GM12878 (cell line): ENCODE data around the gene LPIN1. TPM values are rescaled to one million over a fixed set of nuclear protein-coding genes. Genes with fewer than 3 reads are reported as not detected.

Experiments used
- ATAC-seq: fragments of 200-7000 bp; cut with Tn5 transposase; 3 replicates; pipeline ENCODE4 v1.9.1; 2020; ENCODE audit warnings: mild to moderate bottlenecking, moderate library complexity
- BruUV-seq: library from RNA; stranded (reverse); fragments of 400-500 nt; replicated peaks from 2 replicates; lab custom pipeline; 2021; lab: Mats Ljungman, UMichigan
- CTCF ChIA-PET: fragments of 300-600 bp; sonication (Branson Sonifier 250); formaldehyde crosslinking; extraction: SDS; loops from one replicate; lab custom pipeline; 2021; ENCODE audit warnings: inconsistent platforms; lab: Yijun Ruan, JAX
- POLR2A ChIA-PET: fragments of 350-600 bp; formaldehyde crosslinking; extraction: SDS; loops from one replicate; lab custom pipeline; 2021; ENCODE audit warnings: inconsistent platforms; lab: Charles Lee
- RAD21 ChIA-PET: fragments of 300-600 bp; sonication (Branson Sonifier 250); formaldehyde crosslinking; loops from one replicate; lab custom pipeline; 2023; ENCODE audit warnings: antibody characterized with exemption; ENCODE audit not compliant: unreplicated experiment; lab: Charles Lee
- SMC1A ChIA-PET: fragments of 300-600 bp; sonication (Branson Sonifier 250); formaldehyde crosslinking; loops from one replicate; lab custom pipeline; 2023; ENCODE audit not compliant: unreplicated experiment, uncharacterized antibody; lab: Charles Lee
- DNase-seq: peaks from one replicate; pipeline ENCODE4 v3.0.0-alpha.2; 2011; ENCODE audit warnings: low read depth, low spot score
- FAIRE-seq: peaks from 3 replicates; lab custom pipeline; 2011; peaks lifted over from hg19 to GRCh38; lab: Jason Lieb, UNC
- H2AFZ ChIP-seq: 2 replicates; pipeline ENCODE4 v1.6.0; 2011; ENCODE audit warnings: low read depth, low read length, control low read depth; ENCODE audit not compliant: control insufficient read depth
- H3K27ac ChIP-seq: 2 replicates; pipeline ENCODE4 v1.5.1; 2011; ENCODE audit warnings: control low read depth; ENCODE audit not compliant: control insufficient read depth, insufficient read depth
- H3K27me3 ChIP-seq, 2 experiments: replicated peaks in 1 of 2; 2 replicates each; pipeline versions ENCODE4 v1.6.0 to v1.6.1; 2011; ENCODE audit warnings: low read length in 1 of 2; ENCODE audit not compliant: control insufficient read depth in 2 of 2, insufficient read depth in 2 of 2
- H3K36me3 ChIP-seq, 2 experiments: 2 replicates each; pipeline ENCODE4 v1.5.1; 2011; ENCODE audit warnings: low read length in 1 of 2; ENCODE audit not compliant: control insufficient read depth in 2 of 2, insufficient read depth in 2 of 2
- H3K4me1 ChIP-seq: 2 replicates; pipeline ENCODE4 v1.6.1; 2011; ENCODE audit warnings: mild to moderate bottlenecking, low read length, moderate library complexity, mixed read lengths; ENCODE audit not compliant: control insufficient read depth, insufficient read depth
- H3K4me2 ChIP-seq: 2 replicates; pipeline ENCODE4 v1.6.0; 2011; ENCODE audit warnings: control low read depth; ENCODE audit not compliant: control insufficient read depth, insufficient read depth
- H3K4me3 ChIP-seq: fragments of 200-600 bp; sonication (generic); 2 replicates; pipeline ENCODE4 v1.5.1; 2016
- H3K79me2 ChIP-seq: 2 replicates; pipeline ENCODE4 v1.6.0; 2011; ENCODE audit warnings: low read length; ENCODE audit not compliant: control insufficient read depth, insufficient read depth
- H3K9ac ChIP-seq: 2 replicates; pipeline ENCODE4 v1.8.0; 2011; ENCODE audit warnings: low read length, control low read depth, mixed read lengths; ENCODE audit not compliant: control insufficient read depth, insufficient read depth
- H3K9me3 ChIP-seq: replicated peaks from 3 replicates; pipeline ENCODE4 v1.5.1; 2011; ENCODE audit warnings: mild to moderate bottlenecking, low read length; ENCODE audit not compliant: control insufficient read depth, insufficient read depth
- H4K20me1 ChIP-seq: 2 replicates; pipeline ENCODE4 v1.6.0; 2011; ENCODE audit not compliant: control insufficient read depth, insufficient read depth
- BCL11A ChIP-seq: IDR thresholded peaks from 2 replicates; pipeline ENCODE4 v1.6.1; 2011; ENCODE audit warnings: low read depth, low read length
- IKZF1 ChIP-seq: fragments of 450-650 bp; conservative IDR thresholded peaks from 2 replicates; pipeline ENCODE4 v1.6.1; 2017; ENCODE audit warnings: antibody characterized with exemption, mild to moderate bottlenecking
- ZBTB40 ChIP-seq: fragments of 450-650 bp; IDR thresholded peaks from 2 replicates; pipeline ENCODE4 v1.6.1; 2016; ENCODE audit warnings: mild to moderate bottlenecking, moderate library complexity, borderline replicate concordance
- WGBS: methylation state at CpG from one replicate; pipeline ENCODE4 v1.1.6; 2016; ENCODE audit warnings: low lambda C conversion rate; ENCODE audit not compliant: insufficient replicate concordance, insufficient coverage; ENCODE audit errors: missing lambda C conversion rate; 5-methylcytosine and 5-hydroxymethylcytosine counted together
- in situ Hi-C: fragments of 300-500 bp; cut with MboI; formaldehyde crosslinking; loops from 9 replicates; pipeline ENCODE4 v1.14.3; 2018; ENCODE audit warnings: mixed read lengths
- intact Hi-C: fragments of 100-400 bp; cut with micrococcal nuclease; formaldehyde crosslinking; loops from one replicate; pipeline ENCODE4 v1.14.2; 2022; ENCODE audit not compliant: unreplicated experiment
- polyA plus RNA-seq, 11 experiments: library from polyadenylated mRNA; depleted of rRNA in 4 of 11; unstranded in 6 of 11; stranded (reverse) in 5 of 11; fragments of >200 nt; fragmentation: Nextera tagmentation in 4 of 11; fragmentation: Illumina TruSeq in 1 of 11; extraction: Ambion mirVana in 4 of 11; extraction: Trizol in 1 of 11; gene quantifications; 1 replicate in 1 of 11; 2 replicates in 10 of 11; pipeline versions ENCODE4 v1.2.1 to v1.2.3, GENCODE V29; 2011 to 2016; ENCODE audit warnings: inconsistent platforms in 2 of 11, missing spikeins in 2 of 11, low read depth in 1 of 11
- total RNA-seq, 4 experiments: library from RNA; depleted of rRNA in 3 of 4; stranded (reverse); fragments of >200 nt in 3 of 4; fragmentation: Illumina TruSeq in 1 of 4; extraction: Trizol in 1 of 4; gene quantifications; 2 replicates each; pipeline versions ENCODE4 v1.2.1 to v1.2.3, GENCODE V29; 2013 to 2021

Gene LPIN1
- total and polyA plus RNA-seq, 10 of the 15 experiments (the other 5 are each of a cell fraction or from before 2014, with no cell fraction given) = 18.8 to 82.5 (median 50.3) TPM

GRCh38 chr2:11703700-11704099, 42.7 kb upstream of the LPIN1 start:
- no peaks in the 10 kb centered on the region for H3K36me3 ChIP-seq
- ChIA-PET POLR2A (no interaction called here), CTCF (interaction anchor here (1.1 kb wide), 1 partner anchor 76 kb away, joined by 3 read pairs; no protein-coding TSS in a partner anchor), RAD21 (no interaction called here), SMC1A (interaction anchor here (0.6 to 1.3 kb wide), 4 partner anchors 70 to 239 kb away, joined by 3 to 5 read pairs (median 3); no protein-coding TSS in a partner anchor)
- no peak overlapping the region for H3K9ac ChIP-seq
- H3K4me1 ChIP-seq = no peaks in the 10 kb centered on the region
- BruUV-seq = no TSS peak
- TF ChIP-seq IKZF1 = no peak
- no peak for TF ChIP-seq ZBTB40
- no peak for TF ChIP-seq BCL11A
- FAIRE-seq = no peak
- intact Hi-C loops (no loop called here), in situ Hi-C loops (no loop called here)
- no peak overlapping the region for H3K4me3 ChIP-seq
- no peaks in the 10 kb centered on the region for H4K20me1 ChIP-seq
- no peaks in the 10 kb centered on the region; the same call in 2 of the 3 replicates for H3K9me3 ChIP-seq
- H3K4me2 ChIP-seq = no peak overlapping the region
- no peak for DNase-seq
- H3K79me2 ChIP-seq = no peaks in the 10 kb centered on the region
- H3K27ac ChIP-seq = no peak overlapping the region
- 54% methylated on average over 1 of the region's 1 CpG for WGBS
- ATAC-seq = no peak
- H3K27me3 ChIP-seq = no peaks in the 10 kb centered on the region; a peak in 1 of 4 replicates
- no peak overlapping the region for H2AFZ ChIP-seq
